ENCODE measurements around the gene HOXA2. TPM values are rescaled to one million over a fixed set of nuclear protein-coding genes. Genes with fewer than 3 reads are reported as not detected.

HOXA2 gene
- total and polyA plus RNA-seq, 2 of the 13 experiments (the other 11 are each of a cell fraction or from before 2014, with no cell fraction given), result 0.22 to 0.29 TPM

DNA sequence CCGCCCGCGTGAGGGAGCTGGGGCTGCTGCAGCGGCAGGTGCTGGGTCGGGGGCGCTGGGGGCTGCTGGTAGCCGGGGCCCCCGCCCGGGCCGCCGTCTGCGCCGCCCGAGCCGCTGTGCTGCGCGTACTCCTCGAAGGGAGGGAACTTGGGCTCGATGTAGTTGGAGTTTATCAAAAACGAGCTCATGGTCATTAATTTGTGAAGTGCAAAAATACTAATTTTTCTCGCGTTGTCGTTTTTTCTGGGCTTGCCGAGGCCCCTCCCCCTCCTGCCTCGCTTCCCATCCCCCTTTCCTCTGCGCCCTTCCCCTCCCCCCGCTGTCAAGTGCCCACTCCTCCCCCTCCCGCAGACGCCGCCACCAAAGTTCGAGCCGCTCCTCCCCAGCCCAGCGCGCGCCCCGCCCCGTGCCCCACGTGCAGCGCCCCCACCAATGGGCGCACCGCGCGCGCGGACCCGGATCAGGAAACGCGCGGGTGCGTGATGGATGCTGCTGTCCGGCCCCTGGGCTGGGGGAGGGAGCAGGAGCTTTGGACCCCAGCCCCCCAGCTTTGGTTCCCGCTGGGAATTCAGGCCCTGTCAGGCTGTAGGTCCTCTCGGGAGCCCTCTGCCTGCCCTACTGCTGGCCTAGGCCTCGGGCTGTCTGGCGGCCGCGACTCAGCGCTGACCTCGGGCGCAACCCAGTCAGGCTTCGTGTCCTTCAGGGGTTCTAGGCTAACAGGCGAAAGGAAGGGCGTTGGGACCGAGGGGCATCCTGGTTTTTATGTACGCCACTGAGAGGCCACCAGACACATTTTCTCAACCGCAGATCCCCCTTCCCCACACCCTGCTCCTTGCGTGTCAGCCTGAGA lies 28.3 kb upstream of the HOXA2 start, which contains the start of gene HOXA4 (continued):
- no peak for TF ChIP-seq ZNF512 (CRISPR knock-in tag; IDR thresholded peaks at IDR 0.05)
- peak; percentile 75; the same call in 1 of the 2 replicates for TF ChIP-seq ZNF598 (CRISPR knock-in tag; IDR thresholded peaks at IDR 0.05; ENCODE audit: borderline replicate concordance)
- no peak for TF ChIP-seq FOSL1 (CRISPR knock-in tag; IDR thresholded peaks at IDR 0.05; ENCODE audit: borderline replicate concordance)
- TF ChIP-seq GFI1 (CRISPR knock-in tag; IDR thresholded peaks at IDR 0.05; ENCODE audit: borderline replicate concordance), result peak; percentile 65; the same call in 1 of the 2 replicates
- TF ChIP-seq TERF1 (CRISPR knock-in tag; IDR thresholded peaks at IDR 0.05), result no peak
- no peak for TF ChIP-seq KLF9 (CRISPR knock-in tag; IDR thresholded peaks at IDR 0.05; ENCODE audit: low read depth)
- TF ChIP-seq ZHX2 (IDR thresholded peaks at IDR 0.05; ENCODE audit: low read depth), result peak; percentile 13; the same call in 1 of the 2 replicates
- TF ChIP-seq ZHX2 (CRISPR knock-in tag; IDR thresholded peaks at IDR 0.05; ENCODE audit: borderline replicate concordance), result no peak
- TF ChIP-seq ZNF747 (CRISPR knock-in tag; IDR thresholded peaks at IDR 0.05; ENCODE audit: borderline replicate concordance), result peak; percentile 83; the same call in 1 of the 2 replicates
- no peak for TF ChIP-seq MAF1 (CRISPR knock-in tag; IDR thresholded peaks at IDR 0.05; ENCODE audit: borderline replicate concordance)
- TF ChIP-seq MLLT10 (CRISPR knock-in tag; IDR thresholded peaks at IDR 0.05), result no peak
- TF ChIP-seq ZNF296 (CRISPR knock-in tag; conservative IDR thresholded peaks at IDR 0.05), result 0 out of 2 replicates have a peak, but pooled peaks have one; percentile 24
- TF ChIP-seq RARG (CRISPR knock-in tag; IDR thresholded peaks at IDR 0.05; ENCODE audit: low read depth), result no peak
- TF ChIP-seq PAWR (CRISPR knock-in tag; IDR thresholded peaks at IDR 0.05; ENCODE audit: borderline replicate concordance), result no peak
- TF ChIP-seq ZNF768 (CRISPR knock-in tag; IDR thresholded peaks at IDR 0.05), result peak; percentile 33; the same call in 1 of the 2 replicates
- TF ChIP-seq, protein P1, sequence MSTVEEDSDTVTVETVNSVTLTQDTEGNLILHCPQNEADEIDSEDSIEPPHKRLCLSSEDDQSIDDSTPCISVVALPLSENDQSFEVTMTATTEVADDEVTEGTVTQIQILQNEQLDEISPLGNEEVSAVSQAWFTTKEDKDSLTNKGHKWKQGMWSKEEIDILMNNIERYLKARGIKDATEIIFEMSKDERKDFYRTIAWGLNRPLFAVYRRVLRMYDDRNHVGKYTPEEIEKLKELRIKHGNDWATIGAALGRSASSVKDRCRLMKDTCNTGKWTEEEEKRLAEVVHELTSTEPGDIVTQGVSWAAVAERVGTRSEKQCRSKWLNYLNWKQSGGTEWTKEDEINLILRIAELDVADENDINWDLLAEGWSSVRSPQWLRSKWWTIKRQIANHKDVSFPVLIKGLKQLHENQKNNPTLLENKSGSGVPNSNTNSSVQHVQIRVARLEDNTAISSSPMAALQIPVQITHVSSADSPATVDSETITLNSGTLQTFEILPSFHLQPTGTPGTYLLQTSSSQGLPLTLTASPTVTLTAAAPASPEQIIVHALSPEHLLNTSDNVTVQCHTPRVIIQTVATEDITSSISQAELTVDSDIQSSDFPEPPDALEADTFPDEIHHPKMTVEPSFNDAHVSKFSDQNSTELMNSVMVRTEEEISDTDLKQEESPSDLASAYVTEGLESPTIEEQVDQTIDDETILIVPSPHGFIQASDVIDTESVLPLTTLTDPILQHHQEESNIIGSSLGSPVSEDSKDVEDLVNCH (CRISPR knock-in tag; IDR thresholded peaks at IDR 0.05), result peak; percentile 67; the same call in 1 of the 2 replicates

All from HepG2 (cell line).